OCI-M1 (cell line): ENCODE measurements around the gene LPAR1.

Experiments
- DNase-seq: peaks from one replicate; lab custom pipeline; 2025; lab: John Stamatoyannopoulos, UW

Gene LPAR1

DNA sequence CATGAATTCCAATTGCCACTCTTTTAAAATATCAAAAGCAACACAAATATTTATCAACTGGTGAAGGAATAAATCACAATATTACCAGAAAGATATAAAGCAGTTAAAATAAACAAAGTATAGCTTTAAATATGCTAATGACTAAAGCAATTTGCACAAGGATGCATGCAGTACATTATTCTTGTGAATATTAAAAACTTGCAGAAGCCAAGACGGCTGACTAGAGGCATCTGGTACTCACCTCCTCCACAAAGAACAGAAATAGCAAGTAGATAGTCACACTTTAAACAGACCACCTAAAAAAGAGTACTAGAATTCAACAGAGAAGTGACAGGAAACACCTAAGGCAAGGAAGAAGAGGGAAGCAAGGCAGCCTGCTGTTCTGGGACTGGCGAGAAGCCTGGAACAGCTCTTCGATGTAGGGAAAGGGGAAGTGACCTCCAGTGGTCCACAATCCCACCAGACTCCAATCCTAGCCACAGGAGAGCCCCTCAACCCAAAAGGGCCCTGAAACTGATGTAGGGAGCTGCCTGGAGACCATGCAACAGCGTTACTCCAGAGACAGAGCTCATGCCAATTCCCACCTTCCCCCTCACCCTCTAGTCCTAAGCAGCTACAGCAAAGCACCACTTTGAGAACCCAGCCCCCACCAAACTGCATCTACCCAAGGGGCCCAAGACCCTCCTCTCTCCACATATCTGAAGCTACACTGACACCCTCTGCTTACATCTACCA is 86.3 kb downstream of the LPAR1 start:
- no peak for DNase-seq

GRCh38 chr9:110950041-110950645 is 88.1 kb downstream of the LPAR1 start:
- DNase-seq = no peak

DNA sequence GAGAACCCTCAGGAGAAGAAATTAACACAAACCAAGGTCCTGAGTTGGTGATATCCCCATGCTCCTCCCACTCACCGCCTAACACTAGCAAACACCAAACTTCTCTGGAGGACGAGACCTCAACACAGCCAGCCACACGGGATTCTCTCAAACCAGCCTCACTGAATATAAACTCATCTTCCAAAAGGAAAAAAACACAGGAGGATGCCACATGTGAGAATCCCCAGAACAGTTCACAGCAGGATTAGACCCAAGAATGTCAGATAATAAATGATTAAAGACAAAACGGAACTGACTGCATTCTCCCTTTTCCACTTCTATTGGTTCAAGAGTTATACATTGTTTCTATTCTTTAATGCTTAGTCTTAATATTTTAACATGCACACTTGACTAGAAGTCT is 89.2 kb downstream of the LPAR1 start:
- DNase-seq = no peak

GRCh38 chr9:110947491-110948044 is 90.7 kb downstream of the LPAR1 start:
- no peak for DNase-seq

- DNase-seq = no peak
Measured at GRCh38 chr9:110942522-110942921, 95.7 kb downstream of the LPAR1 start.

GRCh38 chr9:110940951-110941557 is 97.2 kb downstream of the LPAR1 start:
- no peak for DNase-seq

DNA sequence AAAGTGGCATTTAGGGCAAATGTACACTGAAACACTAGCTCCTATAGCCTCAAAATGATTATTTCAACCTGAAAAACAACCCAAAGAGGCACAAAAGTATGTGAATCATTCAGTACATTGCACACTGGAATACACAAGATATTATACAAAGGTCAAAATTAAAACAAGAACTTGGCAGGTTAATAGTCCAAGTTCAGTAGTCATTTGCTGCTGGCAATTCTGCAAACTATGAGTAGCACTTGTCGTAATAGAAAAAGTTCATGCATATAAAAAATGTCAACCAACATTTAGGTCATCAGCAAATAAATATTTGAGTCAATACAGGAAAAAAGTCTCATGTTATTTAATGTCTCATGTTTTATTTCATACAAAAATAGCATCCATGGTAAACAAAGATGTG is 98.7 kb downstream of the LPAR1 start:
- no peak for DNase-seq

DNA sequence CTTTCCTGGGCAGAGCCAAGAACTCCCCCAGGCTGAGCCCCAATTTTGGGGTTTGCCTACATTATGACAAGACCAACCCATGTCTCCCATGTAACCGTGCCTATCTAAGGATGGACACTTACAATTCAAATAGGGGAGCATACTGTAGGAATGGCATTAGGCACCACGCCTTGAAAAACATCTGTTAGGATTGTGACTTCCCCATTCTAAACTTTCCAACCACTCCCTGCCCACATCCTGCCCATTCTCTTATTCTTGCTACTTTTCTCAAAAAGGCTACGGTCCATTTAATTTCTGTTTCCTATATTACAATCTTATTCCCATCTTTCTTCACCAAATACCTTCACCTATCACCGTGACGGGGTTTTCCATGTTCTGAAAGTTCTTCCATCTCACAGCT is 99.2 kb downstream of the LPAR1 start:
- DNase-seq = peak; percentile 42

- no peak for DNase-seq
Measured at GRCh38 chr9:110938242-110938641, 100.0 kb downstream of the LPAR1 start.

DNA sequence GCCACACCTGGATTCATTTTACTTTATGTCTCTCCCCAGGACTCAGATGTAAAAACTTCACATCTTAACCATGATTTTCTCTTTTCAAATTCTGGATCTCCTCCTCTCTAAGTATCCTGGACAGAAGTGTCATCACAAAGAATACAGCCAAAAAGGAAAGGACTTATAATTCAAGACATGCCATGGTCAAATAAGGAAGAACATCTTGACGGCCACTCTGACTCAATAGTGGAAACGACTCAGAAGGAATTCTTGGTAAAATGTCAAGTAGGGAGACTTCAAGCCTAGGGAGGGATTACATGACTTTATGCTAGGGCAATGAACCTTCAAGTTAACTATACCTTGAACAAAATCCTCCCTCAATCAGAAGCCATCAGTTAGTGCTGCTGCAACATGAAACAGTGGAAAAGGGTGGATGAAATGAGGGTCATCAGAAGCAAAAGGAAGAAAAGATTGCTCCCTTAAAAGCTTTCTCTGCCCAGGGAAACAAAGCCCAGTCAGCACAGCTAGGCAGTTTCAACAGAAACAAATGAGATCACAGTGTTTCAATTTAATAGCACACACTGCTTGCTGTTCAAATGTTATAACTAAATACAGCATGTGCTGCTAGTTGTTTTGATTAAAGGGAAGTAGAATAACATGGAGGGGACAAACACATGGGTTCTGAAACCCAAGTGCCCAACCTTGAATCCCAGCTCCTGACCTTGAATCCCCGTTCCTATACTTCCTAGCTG is 101.4 kb downstream of the LPAR1 start:
- no peak for DNase-seq

DNA sequence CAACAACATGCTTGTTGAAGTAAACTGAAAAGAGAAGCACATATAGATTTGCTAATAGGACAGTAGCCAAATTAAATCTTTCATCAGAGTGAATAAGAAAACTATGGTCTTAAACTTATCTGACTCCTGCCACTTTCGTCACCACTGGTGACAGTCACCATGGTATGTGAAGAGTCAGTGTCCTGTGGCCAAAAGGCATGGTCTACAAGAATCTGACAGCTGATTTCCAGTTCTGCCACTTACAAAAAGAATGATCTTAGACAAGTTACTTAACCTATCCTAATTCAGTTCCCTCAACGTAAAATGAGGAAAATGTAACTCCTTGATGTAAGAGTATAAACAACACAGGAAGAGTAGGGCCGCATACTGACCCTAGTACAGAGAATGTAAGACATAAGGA is 102.0 kb downstream of the LPAR1 start:
- no peak for DNase-seq

DNA sequence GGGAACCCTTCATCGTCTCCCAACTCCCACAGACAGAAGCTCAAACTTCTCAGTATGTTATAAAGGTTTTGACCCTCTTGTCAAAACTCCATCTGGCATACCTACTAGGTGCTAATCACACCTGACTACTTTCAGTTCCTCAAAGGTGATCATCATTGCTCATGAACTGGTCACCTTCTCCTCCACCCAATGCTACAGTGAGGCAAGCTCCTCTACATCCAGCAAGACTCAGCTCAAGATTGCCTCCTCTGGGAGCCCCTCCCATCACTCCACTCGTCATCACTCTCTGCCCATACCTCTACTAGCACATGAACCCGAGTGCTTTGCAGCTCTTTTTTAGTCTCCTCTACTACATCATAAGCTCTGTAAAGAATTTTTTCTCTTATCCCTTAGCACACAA is 102.4 kb downstream of the LPAR1 start:
- no peak for DNase-seq

DNA sequence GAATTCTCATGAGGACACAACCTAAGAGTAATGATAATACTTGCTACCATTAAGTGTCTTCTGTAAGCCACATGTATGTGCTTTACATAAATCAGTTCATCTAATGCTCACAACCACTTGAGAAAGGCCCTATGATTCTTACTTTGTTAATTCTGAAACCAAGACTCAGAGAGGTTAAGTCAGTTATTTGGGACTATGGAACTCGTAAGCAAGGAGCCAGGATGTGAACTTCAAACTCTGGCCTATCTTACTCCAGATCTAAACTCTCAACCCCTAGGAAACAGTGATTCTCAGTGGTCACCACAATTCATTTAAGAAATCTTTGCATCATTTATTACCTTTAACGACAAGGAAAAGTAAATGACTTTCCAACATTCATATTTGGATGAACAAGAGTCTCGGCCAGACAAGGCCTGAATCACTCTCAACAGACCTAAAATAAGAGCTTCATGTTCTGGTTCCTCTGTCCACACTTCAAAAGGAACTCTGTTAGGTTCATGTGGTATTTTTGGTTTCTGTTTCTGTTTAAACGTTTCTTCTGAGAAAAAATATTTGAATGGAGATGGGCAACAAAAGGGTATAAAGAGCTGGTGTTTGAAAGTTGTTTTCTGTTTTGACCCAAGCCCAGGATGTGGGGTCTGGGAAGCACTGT is 104.8 kb downstream of the LPAR1 start:
- DNase-seq = peak; percentile 44

DNA sequence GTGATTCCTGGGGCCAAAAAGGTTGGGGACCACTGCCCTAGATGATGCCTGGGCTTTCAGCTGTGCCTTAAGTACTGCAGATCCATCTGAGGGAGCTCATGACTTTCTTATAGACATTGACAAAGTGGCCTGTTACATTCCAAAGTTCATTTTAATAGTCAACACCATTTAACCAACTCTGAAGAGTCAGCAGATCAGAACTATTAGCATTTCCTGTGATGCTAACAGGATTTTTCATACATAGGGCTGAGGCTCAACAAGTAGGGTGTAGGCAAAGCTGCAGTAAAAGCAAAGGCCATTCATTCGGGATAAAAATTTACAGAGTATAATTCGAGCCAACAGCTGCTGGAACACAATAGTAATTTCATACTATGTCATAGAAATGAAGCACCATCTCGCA is 105.4 kb downstream of the LPAR1 start:
- no peak for DNase-seq

- DNase-seq = no peak
Measured at GRCh38 chr9:110928599-110928998, 109.7 kb downstream of the LPAR1 start.

DNA sequence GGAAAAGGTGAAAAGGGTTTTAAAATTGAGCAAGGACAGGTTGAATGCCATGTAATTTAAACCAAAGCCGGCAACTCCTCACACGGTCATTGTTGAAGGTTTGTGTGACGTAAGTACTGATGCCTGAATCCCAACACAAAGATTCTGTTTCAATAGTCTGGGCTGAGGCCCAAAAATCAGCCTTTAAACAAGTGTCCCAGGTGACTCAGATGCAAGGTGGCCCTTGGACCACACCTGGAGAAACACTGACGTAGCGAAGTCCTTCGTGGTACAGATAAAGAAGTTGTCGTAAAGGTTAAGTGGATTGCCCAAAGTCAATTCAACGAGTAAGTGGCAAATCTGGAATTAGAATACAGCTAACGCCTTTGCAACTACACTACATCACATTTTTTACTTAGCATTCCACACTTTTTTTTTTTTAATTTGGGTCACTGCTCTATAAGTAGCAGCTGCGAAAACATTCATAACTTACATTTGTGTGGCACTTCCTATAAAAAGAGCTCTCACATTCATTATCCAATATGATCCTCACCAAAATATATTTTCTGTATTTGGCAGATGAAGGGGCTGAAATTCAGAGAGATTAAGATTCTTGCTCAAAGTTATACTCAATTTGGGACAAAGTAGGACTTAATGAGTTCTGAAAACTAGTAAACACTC is 111.3 kb downstream of the LPAR1 start:
- no peak for DNase-seq

- no peak for DNase-seq
Measured at GRCh38 chr9:110923601-110924000, 114.7 kb downstream of the LPAR1 start.

DNA sequence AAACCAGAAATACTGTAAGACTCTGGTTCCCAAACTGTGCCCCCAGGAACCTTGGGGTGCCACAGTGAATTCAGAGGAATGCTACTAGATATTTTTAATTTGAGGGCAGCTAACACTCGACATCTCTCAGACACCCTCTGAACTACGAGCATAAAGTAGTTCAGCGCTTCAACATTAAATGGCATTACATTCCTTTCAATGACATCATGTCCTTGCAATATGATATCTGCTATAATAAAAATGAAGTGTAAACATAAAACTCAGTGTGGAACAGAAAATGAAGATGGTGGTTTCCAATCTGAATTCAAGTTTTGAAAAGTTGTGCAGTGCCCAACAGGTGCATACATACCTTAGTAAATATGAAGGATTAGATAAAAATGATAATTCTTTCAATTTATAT is 116.1 kb downstream of the LPAR1 start:
- no peak for DNase-seq

- DNase-seq = no peak
Measured at GRCh38 chr9:110921705-110922104, 116.6 kb downstream of the LPAR1 start.

DNA sequence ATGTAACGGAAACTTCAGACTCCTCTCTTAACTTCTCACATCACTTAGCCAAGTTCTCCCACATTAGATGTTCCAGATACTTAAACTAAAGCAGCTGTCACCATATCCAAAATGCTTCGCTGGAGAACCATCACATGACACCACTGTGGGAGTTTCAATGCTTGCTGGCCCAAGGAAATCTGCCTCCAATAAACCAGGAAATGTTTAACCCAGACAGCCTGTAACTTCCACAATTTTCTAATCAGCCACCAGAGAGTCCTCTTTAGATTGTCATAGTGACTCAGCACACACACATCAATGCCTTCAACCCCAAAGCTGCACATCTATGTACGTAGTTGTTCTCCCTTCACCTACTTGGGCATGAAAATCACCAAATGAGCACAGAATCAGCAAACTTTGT is 118.7 kb downstream of the LPAR1 start:
- DNase-seq = peak; percentile 84

DNA sequence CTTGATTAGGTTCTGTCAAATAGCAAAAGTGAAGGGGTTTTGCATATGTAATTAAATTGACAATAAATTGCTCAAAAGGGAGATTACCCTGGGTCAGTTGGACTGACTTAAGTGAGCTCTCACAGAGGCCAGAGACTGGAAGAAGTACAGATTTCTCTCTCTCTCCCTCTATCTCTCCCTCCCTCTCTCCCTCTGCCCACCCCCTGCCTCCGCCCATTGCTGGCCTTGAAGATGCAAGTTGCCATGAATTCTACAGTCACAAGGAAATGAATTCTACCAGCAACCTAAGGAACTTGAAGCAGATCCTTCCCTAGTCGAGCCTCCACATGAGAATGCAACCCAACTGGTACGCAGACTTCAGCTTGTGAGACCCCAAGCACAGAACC is 119.2 kb downstream of the LPAR1 start:
- no peak for DNase-seq
